ENCODE measurements around the gene RANBP3L.
"Not testable (repeated sequence)": the region's sequence is repeated elsewhere in the genome, so short reads cannot be mapped to it uniquely, and the experiment has no call there.

DNA sequence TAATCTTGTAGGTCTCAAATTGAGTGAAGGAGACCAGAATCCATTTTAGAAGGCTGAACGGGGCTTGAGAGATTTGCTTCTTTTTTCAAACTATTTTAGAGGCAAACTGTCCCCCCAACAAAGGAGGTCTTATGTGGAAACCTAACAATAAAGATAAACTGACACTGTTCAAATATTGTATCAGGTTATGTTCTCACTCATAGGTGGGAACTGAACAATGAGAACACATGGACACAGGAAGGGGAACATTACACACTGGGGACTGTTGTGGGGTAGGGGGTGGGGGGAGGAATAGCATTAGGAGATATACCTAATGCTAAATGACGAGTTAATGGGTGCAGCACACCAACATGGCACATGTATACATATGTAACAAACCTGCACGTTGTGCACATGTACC, 102.9 kb downstream of the RANBP3L start:
- not testable (repeated sequence) for TF ChIP-seq POLR2A (IDR thresholded peaks at IDR 0.05)
- TF ChIP-seq, protein P1, sequence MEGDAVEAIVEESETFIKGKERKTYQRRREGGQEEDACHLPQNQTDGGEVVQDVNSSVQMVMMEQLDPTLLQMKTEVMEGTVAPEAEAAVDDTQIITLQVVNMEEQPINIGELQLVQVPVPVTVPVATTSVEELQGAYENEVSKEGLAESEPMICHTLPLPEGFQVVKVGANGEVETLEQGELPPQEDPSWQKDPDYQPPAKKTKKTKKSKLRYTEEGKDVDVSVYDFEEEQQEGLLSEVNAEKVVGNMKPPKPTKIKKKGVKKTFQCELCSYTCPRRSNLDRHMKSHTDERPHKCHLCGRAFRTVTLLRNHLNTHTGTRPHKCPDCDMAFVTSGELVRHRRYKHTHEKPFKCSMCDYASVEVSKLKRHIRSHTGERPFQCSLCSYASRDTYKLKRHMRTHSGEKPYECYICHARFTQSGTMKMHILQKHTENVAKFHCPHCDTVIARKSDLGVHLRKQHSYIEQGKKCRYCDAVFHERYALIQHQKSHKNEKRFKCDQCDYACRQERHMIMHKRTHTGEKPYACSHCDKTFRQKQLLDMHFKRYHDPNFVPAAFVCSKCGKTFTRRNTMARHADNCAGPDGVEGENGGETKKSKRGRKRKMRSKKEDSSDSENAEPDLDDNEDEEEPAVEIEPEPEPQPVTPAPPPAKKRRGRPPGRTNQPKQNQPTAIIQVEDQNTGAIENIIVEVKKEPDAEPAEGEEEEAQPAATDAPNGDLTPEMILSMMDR (IDR thresholded peaks at IDR 0.05) = not testable (repeated sequence)

Measured in prostate gland (tissue), 2 donors.